NCI-H526 treated with DMSO at 0.1 percent for 48 hours (cell line): Measurements from ENCODE around the gene EIF4G2.
"Not testable (repeated sequence)": the region's sequence is repeated elsewhere in the genome, so short reads cannot be mapped to it uniquely, and the experiment has no call there.

Experiments used
- DNase-seq: peaks from one replicate; lab custom pipeline; 2025; lab: John Stamatoyannopoulos, UW

The EIF4G2 gene

DNA sequence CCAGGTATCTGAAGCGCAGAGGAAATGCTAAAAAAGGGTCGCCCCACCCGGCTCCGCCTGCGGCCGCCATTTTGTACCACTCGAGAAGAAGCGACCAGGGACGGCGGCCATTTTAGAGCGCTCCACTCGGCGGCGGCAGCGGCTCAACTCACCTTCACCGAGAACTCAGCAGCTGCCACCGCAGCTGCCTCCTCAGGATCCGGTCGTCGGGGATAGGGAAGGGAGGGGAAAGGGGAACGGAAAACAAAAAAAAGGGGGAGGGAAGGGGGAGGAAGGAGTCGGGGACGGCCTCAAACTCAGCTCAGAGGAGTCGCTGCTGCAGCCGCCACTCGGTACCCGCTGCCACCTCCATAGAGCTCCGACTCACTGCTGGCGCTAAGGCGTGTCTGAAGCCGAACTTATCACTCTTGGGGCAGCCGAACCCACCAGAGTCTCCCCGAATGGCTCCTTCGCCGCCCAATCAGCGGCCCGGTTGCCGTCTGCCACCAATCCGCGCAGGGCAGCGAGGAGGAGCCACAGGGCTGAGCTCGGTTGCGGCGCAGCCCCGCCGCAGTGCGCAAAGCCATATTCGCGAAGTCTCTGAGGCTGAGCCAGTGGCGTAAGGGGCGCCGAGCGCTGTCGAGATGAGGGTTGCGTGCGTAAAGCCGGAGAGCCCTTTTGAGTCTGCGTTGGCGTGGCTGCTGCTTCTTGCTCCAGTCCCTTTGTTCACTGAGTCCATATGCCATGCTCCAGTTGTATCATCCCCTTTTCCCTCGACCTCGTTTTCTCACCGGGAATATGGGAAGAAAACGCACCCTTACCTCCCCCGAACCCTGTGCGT lies at the start of gene EIF4G2:
Gene EIF4G2 (minus strand): TSS at position 374 of the 820 bp plus-strand sequence.
- DNase-seq: peak; percentile 99

DNA sequence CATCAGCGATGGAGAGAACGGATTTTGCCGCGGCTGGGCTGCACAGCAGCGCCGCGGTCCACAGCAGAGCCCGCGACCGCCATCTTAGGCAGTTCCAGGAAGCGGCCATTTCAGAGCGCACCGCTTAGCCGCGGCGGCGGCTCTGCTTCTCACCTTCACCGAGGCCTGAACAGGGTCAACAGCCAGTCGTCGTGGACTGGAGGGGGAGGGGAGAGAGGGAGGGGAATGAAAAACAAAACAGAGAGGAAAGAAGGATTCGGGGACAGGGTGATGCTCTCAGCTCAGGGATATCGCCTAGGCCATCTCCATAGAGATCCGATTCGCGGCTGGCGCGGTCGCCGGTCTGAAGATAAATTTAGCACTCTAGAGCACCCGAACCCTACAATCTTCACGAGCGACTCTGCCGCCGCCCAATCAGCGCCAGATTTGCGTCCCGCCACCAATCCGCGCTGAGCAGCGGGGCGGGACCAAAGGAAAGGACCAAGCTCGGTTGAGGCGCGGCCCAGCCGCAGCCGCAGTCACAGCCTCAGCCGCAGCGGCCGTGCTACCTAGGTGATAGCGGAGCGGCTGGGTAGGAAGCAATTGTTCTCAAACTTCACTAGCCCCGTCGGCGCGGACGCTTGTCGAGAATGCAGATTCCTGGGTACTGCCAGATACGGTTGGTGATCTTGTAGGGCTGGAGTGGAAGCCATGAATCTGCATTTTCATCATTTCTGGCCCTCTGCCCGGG lies 49.1 kb upstream of the EIF4G2 start, which contains the start of gene ZBED5:
Gene ZBED5 (minus strand): TSS at position 345 of the 730 bp plus-strand sequence. CDS start 3,108 bp downstream, outside the sequence.
- peak; percentile 98 for DNase-seq

DNA sequence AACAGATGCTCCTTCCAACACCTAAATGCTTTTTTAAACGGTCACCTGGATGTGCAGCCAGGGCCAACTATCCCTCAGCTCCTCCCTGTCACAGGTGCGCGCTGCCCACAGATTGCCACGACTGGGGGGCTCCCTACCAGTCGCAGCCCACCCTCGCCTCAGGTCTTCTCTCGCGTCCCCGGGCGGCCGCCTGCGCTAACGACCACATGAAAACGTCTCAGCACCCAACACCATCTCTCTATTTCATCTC lies 48.7 kb upstream of the EIF4G2 start:
- DNase-seq: peak; percentile 67

DNA sequence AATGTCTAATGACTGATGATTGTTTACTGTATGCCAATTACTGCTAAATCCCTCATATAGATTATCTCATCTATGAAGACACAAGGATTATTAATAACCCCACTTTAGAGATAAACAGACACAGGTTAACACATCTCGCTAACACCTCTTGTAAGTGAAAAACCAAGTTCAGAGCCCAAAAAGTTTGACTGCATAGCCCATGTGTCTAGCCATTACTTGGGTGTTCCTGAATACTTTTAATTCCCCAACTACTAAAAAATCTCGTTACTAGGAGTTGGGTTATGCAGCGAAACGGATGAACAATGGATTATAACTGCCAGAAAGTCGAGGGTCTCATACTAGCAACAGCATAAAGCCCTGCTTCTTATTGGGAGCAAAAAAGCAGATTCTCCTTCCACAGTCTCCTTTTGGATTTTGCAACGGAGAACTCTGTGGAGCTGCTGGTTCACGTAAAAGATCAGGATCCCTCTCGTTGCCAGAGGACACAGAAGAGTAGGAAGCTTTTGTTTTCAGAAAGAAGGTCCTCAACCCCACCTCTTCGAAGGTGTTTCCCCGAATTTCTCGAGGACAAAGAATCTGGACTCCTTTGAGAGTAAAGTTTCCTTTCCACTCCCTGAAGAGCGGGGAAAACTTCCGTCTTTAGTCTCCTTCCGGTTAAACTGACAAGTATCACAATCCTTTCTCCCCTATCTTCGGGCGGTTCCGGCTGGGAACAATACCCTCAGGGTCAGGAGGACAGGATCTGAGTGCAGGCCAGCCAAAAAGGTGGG lies 48.1 kb upstream of the EIF4G2 start:
- no peak for DNase-seq

DNA sequence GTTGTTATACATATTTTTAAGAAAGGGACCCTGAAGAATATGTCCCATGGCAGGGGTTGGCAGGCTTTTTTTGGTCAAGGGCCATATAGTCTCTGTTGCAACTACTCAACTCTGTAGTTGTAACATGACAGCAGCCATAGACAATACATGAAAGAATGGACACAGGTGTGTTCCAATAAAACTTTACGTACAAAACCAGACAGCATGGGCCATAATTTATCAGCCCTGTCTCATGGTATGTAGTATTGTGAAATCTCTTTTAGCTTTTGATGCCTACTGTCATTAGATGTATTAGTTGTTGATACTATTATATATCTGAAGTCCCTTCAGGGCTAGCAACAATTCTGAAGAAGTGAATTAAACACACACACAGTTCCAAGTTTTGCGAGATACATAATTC lies 46.6 kb upstream of the EIF4G2 start:
- DNase-seq: no peak

DNA sequence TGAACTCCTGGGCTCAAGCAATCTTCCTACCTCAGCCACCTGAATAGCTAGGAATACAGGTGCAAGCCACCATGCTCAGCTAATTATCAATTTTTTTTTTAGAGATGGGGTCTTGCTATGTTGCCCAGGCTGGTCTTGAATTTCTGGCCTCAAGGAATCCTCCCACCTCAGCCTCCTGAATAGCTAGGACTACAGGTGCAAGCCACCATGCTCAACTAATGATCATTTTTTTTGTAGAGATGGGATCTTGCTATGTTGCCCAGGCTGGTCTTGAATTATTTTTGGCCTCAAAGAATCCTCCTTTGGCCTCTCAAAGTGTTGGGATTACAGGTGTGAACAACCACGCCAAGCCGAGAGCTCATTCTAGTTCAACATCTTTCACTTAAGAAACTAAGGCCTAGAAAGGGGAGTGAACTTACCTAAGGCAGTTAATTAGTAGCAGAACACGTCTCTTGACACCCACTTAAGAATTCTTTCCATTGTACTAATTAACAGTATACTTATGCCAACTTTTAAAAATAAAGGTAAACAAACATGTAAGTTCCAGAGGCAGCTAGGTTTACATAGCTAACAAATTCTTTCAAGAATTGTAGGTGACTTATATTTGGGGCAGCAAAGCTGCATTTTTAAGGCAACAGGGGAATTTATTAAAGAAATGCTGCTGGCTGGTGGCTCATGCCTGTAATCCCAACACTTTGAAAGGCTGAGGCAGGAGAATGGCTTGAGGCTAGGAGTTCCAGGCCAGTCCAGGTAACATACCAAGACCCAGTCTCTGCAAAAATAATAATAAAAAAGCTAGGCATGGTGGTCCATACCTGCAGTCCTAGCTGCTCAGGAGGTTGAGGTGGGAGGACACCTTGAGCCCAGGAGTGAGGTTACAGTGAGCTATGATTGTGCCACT lies 39.5 kb upstream of the EIF4G2 start:
- DNase-seq: no peak

DNA sequence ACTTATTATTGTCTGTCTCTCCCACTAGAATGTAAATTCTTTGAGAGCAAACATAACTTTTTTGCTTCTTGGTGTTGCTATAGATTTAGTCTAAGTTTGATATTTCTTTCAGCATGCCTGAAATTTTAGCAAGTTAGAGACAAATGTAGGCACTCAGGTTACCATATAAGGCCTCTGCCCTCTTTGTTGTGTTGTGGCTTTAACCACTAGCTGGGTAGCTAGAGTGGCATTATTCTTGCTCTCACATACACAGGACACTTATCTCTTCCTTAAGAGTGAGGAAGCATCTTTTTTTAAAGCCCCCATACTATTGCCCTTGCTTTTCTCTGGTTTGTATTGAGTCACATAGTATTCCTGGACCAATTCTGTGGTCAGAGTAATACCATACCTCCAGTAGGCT lies 37.9 kb upstream of the EIF4G2 start:
- DNase-seq: no peak

DNA sequence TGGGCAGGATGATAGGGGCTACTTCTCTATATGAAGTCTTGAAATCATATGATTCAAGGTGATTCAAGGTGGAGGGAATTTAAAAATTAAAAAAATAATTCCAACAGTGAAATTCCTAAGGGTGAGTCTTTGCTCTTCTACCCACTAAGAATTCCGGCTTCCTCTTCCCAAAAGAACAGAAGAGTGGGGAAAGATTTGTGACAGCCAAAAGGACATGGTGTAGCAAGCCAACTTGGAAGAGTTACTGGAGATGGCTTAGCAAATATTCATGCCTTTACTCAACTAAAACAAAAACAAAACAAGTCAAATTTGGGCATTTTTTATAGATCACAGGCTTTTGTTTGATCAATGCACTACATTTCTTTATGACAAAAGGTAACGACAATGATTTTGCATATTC lies 36.9 kb upstream of the EIF4G2 start:
- DNase-seq: no peak

DNA sequence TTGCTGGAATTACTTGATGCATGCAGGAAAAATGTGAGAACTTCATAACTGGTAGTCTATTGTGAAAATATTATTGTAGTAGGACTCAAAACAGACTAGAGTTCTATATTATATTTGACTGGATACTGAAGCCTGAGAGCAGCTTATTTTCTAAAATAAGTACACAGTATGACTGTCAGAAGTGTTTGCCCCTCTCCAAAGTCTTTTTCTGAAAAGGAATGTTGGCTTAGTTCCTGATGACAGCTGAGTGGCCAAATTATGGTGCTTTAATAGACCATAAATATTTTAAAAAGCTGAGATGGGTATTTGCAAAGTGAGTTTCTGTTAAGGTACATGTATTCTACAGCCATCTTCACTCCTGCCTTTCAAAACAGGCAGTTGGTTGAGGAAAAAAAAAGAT lies 36.1 kb upstream of the EIF4G2 start:
- no peak for DNase-seq

DNA sequence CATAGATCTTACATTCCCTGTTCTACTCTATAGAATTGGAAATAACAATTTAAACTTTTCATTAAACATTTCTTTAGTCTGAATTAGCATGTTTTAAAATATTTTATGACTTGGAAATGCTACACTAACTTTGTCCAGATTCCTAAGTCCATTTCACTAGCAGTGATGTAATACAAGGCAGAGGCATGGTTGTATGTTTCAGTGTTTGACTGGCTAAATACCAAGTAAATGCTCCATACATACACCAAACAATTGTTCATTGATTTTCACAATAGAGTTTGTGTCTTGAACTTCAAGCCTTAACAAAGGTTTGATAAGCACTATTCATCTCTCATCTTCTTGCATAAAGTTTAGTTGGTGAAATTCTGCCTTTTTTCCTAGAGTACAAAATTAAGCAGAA lies 35.6 kb upstream of the EIF4G2 start:
- DNase-seq: no peak

DNA sequence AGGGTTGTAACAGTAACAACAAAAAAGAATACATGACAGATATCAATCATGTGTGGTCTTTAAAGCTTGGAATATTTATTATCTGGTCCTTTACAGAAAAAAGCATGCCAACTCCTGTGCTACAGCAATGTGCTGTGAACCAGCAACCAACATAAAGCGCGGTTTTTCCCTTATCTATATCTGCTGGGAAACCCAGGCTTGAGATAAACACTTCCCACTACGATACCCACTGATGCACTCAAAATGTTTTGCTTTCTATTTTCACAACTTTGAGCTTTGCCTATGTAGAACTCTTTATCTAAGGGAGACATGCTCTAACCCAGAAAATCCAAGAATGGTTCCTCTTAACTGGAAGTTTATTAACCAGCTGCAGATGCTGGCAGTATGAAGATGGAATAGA lies 30.2 kb upstream of the EIF4G2 start:
- no peak for DNase-seq

DNA sequence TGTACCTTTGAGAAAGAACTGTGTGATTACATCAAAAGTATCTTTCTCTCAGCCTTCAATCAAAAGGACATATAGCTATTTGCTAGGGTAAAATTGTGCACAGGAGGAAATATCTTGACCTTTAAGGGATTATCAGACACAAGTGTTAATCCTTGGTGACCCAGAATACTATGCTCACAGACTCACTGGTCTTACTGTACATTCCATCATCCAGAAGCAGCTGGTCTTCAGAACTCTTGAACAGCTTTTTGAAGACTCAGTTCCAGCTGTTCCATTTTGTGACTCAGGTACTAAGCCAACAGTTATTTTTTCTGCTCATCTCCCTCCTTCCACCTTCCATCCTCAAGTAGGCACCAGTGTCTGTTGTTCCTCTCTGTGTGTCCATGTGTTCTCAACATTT lies 29.4 kb upstream of the EIF4G2 start:
- DNase-seq: no peak

DNA sequence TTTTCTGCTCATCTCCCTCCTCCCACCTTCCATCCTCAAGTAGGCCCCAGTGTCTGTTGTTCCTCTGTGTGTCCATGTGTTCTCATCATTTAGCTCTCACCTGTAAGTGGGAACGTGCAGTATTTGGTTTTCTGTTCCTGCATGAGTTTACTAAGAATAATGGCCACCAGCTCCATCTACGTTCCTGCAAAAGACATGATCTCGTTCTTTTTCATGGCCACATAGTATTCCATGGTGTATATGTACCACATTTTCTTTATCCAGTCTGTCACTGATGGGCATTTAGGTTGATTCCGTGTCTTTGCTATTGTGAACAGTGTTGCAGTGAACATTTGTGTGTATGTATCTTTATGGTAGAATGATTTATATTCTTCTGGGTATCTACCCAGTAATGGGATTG lies 28.2 kb upstream of the EIF4G2 start:
- DNase-seq: not testable (repeated sequence)

DNA sequence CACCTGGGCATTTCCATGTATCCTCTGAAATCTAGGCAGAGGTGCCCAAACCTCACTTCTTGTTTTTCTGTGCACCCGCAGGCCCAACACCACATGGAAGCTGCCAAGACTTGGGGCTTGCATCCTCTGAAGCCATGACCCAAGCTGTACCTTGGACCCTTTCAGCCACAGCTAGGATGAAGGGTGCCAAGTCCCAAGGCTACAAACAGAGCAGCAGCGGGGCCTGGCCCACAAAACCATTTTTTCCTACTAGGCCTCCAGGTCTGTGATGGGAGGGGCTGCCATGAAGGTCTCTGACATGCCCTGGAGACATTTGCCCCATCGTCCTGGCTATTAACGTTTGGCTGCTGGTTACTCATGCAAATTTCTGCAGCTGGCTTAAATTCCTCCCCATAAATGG lies 20.4 kb upstream of the EIF4G2 start:
- no peak for DNase-seq

DNA sequence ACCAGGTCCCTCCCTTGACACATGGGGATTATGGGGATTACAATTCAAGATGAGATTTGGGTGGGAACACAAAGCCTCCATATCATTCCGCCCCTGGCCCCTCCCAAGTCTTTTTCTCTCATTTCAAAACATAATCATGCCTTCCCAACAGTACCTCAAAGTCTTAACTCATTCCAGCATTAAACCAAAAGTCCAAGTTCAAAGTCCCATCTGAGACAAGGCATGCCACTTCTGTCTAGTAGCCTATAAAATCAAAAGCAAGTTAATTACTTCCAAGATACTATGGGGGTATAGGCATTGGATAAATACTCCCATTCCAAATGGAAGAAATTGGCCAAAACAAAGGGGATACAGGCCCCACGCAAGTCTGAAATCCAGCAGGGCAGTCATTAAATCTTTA lies 19.7 kb upstream of the EIF4G2 start:
- no peak for DNase-seq

DNA sequence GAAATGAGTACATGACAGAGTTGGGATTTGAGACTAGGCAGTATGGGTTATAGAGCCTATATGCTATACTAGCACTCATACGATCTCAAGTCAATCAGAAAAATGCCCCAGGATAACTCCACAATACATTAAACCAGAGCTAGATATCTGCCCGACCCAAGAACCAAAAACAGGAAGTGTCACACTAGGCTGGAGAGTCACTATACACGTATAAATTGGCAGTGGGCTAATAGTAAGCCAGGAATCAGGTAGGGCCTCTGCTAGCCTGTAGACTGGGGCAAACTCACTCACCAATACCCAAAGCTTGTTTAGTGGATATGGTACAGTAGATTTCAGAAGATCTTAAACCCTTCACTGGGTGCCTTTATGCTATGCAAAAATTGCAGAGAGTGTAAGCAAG lies 16.2 kb upstream of the EIF4G2 start:
- DNase-seq: no peak

DNA sequence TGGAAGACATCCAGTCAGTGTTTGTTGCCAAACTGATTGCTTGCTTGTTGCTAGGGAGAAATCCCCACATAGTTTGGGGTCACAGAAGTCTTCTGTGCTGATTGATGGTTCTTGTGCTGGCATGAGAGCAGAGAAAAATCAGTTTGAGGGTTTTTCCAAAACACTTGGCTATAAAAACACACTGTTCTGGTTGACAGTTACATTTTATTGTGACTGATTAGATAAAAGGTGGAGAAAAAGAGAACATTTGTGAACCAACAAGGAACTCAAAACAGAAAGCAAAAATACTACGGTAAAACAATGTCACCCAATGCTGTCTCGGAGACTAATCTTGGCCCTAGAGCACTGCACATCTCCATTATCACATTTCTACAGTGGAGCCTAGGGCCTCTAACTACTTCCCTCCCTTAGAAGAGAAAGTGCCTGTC lies 14.4 kb upstream of the EIF4G2 start:
- DNase-seq: no peak

DNA sequence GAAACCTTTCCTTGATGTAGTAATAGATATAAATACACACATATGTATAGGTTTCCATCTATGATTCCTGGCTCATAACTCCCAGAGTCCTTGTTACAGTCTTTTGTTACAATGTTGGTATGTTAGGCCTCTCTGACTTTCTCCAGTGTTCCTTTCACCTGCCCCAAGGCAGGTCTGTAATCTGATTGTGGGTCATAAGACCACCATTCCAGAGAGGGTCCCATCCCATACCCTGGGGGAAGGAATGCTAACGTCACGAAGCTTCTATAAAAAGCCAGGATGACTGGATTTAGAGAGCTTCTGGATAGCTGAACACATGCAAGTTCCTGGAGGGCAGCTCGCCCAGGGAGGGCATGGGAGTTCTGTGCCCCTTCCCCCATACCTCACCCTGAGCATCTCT lies 13.8 kb upstream of the EIF4G2 start:
- not testable (repeated sequence) for DNase-seq

DNA sequence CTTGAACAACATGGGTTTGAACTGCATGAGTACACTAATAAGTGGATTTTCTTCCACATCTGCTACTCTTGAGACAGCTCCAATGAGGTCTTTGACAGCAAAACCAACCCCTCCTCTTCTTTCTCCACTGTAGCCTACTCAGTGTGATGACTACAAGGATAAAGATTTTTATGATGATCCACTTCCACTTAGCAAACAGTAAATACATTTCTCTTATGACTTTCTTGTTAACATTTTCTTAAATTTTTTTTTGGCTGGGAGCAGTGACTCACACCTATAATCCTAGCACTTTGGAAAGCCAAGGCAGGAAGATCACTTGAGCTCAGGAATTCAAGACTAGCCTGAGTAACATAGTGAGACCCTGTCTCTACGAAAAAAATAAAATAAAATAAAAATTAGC lies 9.9 kb upstream of the EIF4G2 start:
- DNase-seq: no peak

DNA sequence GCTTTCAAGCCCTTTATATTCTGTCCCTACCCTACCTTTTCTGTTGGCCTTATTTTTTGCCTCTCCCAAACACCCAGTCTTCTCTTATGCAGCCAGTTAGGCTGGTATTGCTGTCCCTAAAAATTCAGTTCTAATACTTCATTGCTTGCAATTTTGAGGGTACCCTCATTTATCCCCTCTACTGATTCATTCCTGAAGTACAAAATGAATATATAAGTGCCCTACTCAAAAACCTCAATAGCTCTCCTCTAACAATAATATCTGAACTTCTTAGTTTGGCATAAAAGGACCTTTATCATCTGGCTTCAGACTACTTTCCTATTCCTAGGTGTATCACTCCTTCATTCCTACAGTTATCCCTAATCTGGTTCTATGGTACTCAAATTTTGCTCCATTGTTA lies 5.2 kb upstream of the EIF4G2 start:
- no peak for DNase-seq

DNA sequence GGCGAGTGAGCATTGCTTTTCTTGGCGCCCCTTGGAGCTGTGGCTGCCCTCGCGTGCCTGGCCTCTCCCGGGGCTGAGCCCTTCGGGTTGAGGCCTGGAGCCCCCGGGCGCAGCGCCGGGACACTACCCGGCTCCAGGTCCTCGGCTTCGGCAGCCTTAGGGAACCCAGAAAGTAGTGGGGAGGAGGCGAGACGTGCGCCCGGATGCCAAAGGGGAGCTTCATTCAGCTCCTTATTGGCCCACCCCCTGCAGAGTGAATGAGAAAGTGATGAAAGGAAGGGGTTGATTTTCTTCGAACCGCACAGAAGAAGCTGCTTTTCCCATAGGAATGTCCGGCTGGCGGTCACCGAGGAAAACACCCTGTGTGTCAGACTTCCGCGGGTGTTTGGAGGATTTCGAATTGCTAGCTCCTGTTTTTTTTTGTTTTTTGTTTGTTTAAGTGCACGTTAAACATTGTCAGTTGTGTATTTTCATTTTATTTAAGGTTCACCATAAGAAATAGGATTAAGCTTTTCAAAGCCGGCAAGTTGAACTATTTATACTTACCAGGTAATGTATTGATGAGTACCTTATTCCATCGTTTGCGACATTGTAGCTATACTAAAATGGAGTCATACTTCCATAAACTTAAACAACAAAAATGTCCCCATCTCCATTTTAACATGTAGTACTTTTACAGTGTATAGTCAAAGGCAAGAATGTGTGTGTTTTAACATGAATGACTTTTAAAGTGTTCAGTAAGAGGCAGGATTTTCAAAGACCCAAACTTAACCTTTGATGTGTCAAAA lies 841 bp upstream of the EIF4G2 start:
- DNase-seq: peak; percentile 75
